Measurements from ENCODE around the gene SSU72.
"Not testable (repeated sequence)": the region's sequence is repeated elsewhere in the genome, so short reads cannot be mapped to it uniquely, and the experiment has no call there.

Gene SSU72

DNA sequence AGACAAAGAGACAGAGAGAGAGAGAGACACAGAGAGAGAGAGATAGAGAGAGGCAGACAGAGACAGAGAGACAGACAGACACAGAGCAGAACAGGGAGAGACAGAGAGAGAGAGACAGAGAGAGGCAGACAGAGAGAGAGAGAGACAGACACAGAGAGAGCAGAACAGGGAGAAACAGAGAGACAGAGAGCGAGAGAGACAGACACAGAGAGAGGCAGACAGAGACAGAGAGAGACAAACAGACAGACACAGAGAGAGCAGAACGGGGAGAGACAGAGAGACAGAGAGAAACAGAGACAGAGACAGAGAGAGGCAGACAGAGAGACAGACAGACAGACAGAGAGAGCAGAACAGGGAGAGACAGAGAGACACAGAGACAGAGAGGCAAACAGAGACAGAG is 20.7 kb upstream of the SSU72 start:
- not testable (repeated sequence) for DNase-seq (ENCODE audit: low spot score)

DNA sequence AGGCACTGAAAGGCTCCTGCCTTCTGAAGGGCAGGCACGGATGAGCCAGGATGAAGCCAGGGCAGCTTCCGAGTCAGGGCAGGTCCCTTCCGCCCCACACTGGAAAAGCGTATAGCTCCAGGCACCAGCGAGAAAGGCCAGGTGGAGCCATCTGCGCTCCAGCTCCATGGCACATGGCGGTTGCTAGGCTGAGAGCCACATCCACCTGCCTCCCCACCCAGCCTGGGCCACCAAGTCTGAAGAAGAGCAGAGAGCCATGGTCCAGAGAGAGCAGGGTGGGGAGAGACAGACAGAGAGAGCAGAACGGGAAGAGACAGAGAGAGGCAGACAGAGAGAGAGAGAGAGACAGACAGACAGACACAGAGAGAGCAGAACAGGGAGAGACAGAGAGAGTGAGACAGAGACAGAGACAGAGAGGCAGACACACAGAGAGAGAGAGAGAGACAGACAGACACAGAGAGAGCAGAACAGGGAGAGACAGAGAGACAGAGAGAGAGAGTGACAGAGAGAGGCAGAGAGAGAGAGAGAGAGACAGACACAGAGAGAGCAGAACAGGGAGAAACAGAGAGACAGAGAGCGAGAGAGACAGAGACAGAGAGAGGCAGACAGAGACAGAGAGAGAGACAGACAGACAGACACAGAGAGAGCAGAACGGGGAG is 20.1 kb upstream of the SSU72 start:
- DNase-seq (ENCODE audit: low spot score): no peak

DNA sequence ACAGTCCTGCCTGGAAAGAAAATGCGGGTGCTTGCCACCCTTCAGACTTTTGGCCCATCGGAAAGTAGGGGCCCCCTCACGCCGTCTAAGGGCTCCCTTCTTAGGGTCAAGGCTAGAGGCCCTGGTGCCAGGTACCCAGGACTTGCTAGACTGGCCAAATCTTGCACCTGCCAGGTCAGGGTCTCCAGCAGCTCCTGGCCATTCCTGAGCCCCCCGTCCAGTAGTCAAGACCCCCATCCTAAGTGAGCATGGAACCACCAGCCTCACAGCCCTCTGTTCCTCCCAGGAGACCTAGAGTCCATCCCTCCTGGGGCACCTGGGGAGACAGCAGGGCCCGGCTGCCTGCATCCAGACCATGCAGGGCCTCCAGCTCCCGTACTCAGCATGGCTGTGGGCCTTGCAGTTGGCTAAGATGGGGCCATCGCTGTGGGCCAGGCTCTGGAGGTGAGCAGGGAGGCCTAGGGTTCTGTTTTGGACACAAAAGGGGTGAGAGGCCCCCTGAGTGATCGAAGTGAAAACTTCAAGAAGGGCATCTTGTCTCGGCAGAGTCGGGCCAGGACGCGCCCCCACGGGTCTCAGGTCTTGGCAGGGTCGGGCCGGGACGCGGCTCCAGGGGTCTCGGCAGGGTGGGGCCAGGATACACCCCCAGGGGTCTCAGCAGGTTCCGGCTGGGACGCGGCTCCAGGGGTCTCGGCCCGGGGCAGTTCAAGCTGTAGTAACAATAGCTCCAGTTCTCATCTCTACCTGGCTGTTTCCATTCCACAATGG is 19.4 kb upstream of the SSU72 start:
- DNase-seq (ENCODE audit: low spot score): no peak

DNA sequence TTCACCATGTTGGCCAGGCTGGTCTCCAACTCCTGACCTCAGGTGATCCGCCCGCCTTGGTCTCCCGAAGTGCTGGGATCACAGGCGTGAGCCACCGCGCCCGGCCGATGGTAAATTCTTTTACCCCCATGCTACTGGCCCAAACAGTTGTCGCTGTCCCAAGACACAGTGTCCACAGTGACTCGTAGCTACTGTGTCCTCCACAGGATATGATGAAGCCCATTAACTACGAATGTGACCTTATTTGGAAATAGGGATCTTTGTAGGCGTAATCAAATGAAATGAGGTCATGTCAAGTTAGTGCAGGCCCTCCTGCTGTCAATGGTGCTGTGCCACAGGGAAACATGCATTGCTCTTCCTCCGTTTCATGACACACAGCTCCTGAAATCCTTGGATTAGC is 16.8 kb upstream of the SSU72 start:
- no peak for DNase-seq (ENCODE audit: low spot score)

- DNase-seq (ENCODE audit: low spot score): no peak
Measured at GRCh38 chr1:1583347-1584010, 8.8 kb upstream of the SSU72 start.

GRCh38 chr1:1582585-1583346 is 8.1 kb upstream of the SSU72 start:
- DNase-seq (ENCODE audit: low spot score): no peak

GRCh38 chr1:1578371-1578940 is 3.8 kb upstream of the SSU72 start:
- no peak for DNase-seq (ENCODE audit: low spot score)

DNA sequence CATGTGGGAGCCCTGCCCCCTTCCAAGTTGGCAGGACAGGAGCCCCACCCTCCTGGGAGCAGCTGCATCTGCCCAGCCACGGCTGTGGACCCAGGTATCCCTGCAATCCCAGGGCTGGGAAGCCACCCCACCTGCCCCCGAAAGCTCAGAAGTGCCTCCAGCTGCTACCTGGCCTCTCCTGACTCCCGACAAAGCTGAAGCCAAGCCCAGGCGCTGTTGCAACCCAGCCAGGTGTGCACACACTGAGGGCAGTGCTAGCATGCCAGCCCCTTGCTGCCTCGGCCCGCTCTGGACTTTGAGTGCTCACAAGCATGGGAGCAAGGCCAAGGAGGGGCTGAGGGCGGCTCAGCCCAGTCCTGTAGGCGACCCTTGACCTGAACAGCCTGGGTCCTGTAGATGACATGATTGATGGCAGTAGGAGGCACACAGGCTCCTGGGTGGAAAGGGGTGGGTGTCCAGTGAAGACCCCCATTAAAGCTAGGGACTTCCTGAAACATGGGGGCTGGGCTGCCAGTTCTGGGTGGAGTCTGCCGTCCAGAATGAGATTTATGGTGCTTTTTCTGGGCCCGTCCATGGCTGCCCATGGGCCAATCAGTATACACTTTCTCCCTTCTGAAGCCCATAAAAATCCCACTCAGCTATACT is 2.8 kb upstream of the SSU72 start:
- no peak for DNase-seq (ENCODE audit: low spot score)

GRCh38 chr1:1573843-1574720 is 581 bp downstream of the SSU72 start:
- DNase-seq (ENCODE audit: low spot score): peak; percentile 89

GRCh38 chr1:1569341-1569740 is 5.3 kb downstream of the SSU72 start:
- DNase-seq (ENCODE audit: low spot score): no peak

DNA sequence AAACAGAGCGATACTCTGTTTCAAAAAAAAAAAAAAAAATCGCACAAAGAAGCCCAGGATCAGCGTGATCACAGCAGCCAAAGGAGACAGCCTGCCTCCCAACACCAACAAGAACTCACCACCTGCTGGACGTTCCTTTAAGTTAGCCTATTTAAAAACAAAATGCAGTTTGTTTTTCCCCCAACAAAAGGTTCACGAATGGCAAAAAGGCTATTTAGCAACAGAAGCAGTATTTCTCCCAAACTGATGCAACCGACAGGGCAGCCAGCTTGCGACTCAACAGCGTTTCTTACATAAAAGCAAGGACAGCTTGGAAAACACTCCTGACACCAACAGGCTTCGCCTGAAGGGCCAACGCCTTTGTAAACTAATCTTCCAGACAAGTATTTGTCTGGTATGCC is 6.8 kb downstream of the SSU72 start:
- DNase-seq (ENCODE audit: low spot score): no peak

DNA sequence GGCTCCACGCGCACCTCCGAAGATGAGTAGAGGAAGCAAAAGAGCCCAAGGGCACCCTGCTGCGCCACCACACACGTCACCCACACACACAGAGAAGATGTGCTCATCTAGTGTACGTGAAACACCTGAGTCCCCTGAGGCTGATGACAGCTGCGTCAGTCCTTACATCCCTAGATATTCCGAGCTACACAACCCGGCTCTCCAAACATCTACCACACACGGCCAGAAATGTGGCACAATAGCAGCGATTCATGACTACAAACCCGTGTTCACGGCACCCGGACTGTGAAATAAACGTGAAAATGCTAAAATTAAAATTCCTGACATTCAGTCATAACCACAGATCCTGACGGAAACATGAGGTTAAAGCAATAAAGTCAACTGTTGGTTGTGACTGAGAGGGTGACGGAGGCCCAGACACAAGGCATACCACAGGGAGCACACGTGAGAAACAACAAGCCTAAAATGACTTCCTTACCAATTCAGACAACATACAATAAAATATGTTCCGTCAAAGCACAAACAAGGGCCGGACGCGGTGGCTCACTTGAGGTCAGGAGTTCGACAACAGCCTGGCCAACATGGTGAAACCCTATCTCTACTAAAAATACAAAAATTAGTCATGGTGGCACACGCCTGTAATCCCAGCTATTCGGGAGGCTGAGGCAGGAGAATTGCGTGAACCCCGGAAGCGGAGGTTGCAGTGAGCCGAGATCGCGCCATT is 7.3 kb downstream of the SSU72 start:
- no peak for DNase-seq (ENCODE audit: low spot score)

GRCh38 chr1:1565340-1565739 is 9.3 kb downstream of the SSU72 start:
- no peak for DNase-seq (ENCODE audit: low spot score)

DNA sequence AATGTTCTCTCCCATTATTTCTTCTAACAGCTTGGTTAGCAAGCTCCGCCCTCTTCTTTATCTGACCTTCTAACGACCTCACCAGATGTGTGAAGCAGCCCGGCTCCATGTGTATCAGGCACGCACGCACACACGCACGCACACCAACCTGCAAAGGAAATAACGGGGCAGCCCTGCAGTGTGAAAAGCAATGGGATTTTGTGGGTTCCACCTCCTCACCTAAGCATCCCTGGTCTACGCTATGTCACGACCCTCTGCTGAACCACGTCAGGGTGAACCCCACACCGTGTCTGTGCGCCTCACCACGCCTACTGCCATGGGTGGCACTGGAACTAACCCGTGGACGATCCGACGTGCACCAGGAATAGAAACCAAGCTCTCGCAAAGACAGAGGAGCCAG is 10.4 kb downstream of the SSU72 start:
- DNase-seq (ENCODE audit: low spot score): no peak

DNA sequence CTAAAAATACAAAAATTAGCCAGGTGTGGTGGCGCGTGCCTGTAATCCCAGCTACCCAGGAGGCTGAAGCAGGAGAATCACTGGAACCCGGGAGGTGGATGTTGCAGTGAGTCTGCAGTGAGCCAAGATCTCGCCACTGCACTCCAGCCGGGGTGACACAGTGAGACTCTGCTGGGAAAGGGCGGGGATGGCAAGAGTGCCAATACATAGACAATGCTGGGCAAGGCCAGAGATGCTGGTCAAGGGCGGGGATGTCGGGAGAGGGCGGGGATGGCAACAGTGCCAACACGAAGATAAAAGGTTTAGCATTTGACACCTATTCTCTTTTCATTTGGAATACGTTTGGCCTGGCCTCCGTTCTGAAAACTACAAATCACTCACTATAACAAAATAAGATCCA is 11.0 kb downstream of the SSU72 start:
- DNase-seq (ENCODE audit: low spot score): no peak

GRCh38 chr1:1562556-1563195 is 12.0 kb downstream of the SSU72 start:
- no peak for DNase-seq (ENCODE audit: low spot score)

- no peak for DNase-seq (ENCODE audit: low spot score)
Measured at GRCh38 chr1:1561801-1562470, 12.7 kb downstream of the SSU72 start.

GRCh38 chr1:1560178-1560577 is 14.5 kb downstream of the SSU72 start:
- no peak for DNase-seq (ENCODE audit: low spot score)

DNA sequence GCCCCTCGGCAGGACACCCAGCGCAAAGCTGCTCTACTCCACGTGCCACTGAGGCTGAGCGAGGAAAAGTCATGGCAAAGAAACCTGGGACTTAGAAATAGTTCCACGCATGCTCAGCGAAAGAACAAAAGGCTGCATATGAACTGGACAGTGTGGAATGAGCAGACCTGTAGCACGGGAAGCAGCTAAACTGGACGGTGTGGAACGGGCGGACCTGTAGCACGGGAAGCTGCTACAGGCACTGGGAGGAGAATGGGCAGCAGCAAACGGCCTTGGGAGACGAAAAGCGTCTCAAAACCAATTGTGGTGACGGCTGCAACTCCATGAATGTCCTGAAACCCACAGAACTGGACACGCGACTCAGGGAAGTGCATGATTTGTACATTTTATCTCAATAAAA is 15.6 kb downstream of the SSU72 start:
- no peak for DNase-seq (ENCODE audit: low spot score)

All from GM03348 (cell line).